ENCODE data around the gene TMEM184A. TPM values are rescaled to one million over a fixed set of nuclear protein-coding genes. Genes with fewer than 3 reads are reported as not detected.
"Not testable (repeated sequence)": the region's sequence is repeated elsewhere in the genome, so short reads cannot be mapped to it uniquely, and the experiment has no call there.

TMEM184A gene
- total RNA-seq, 1 donor from 2014 or later = 8.6 TPM

DNA sequence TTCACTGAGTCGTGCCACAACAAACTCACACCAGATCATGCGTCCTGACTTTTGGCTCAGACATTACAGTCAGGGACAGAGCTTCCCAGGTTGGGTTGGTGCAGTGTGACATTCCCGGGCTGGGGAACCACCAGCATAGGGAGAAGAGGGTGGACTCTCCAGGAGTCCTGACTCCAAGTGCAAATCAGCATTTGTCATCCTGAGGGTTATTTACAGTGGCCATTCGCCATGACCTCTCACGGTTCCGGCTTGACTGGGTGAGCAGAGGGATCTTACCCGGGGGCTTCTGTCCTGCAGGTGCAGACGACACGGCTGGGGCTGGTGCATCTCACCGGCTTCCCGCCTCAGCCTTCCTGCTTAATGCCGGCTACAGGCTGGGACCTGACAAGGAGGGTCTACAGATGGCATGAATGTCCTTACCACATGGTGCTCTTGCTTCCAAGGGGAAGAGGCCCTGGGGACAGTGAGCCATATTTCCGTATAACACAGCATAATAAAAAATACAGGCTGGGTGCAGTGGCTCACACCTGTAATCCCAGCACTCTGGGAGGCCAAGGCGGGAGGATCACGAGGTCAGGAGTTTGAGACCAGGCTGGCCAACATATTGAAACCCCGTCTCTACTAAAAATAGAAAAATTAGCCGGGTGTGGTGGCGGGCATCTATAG lies 39.3 kb downstream of the TMEM184A start:
- Mint-ChIP-seq H3K27ac (peak overlapping the region; percentile 83), H3K36me3 (ENCODE audit: insufficient read depth) (no peaks in the 10 kb centered on the region), H3K4me1 (ENCODE audit: low read depth) (peaks cover 3% of the 10 kb centered on the region), H3K4me3 (ENCODE audit: low read depth) (no peak overlapping the region), H3K9me3 (ENCODE audit: low read depth) (peaks cover 4% of the 10 kb centered on the region), H3K27me3 (peaks cover 3% of the 10 kb centered on the region)
- TF ChIP-seq, protein P1, sequence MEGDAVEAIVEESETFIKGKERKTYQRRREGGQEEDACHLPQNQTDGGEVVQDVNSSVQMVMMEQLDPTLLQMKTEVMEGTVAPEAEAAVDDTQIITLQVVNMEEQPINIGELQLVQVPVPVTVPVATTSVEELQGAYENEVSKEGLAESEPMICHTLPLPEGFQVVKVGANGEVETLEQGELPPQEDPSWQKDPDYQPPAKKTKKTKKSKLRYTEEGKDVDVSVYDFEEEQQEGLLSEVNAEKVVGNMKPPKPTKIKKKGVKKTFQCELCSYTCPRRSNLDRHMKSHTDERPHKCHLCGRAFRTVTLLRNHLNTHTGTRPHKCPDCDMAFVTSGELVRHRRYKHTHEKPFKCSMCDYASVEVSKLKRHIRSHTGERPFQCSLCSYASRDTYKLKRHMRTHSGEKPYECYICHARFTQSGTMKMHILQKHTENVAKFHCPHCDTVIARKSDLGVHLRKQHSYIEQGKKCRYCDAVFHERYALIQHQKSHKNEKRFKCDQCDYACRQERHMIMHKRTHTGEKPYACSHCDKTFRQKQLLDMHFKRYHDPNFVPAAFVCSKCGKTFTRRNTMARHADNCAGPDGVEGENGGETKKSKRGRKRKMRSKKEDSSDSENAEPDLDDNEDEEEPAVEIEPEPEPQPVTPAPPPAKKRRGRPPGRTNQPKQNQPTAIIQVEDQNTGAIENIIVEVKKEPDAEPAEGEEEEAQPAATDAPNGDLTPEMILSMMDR (IDR thresholded peaks at IDR 0.05; ENCODE audit: unreplicated experiment) = no peak
- no peak for DNase-seq (ENCODE audit: low spot score, unreplicated experiment)

DNA sequence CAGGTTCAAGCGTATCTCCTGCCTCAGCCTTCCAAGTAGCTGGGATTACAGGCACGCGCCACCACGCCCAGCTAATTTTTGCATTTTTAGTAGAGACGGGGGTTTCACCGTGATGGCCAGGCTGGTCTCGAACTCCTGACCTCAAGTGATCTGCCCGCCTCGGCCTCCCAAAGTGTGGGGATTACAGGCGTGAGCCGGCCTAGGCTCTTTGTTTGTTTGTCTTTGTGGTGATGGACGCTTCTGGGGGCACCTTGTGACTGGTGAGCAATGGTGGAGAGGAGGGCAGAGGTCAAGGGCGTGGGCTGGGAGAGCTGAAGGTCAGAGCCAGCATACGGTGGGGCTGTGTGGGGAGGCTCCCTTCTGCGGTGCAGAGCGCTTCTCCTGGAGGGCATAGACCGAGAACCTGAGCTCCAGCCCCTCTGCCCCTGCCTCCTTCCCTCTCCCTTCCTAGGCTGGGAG lies 40.5 kb downstream of the TMEM184A start:
- not testable (repeated sequence) for H3K4me3 Mint-ChIP-seq (ENCODE audit: low read depth); DNase-seq (ENCODE audit: low spot score, unreplicated experiment); H3K36me3 Mint-ChIP-seq (ENCODE audit: insufficient read depth); H3K4me1 Mint-ChIP-seq (ENCODE audit: low read depth); H3K27me3 Mint-ChIP-seq; H3K9me3 Mint-ChIP-seq (ENCODE audit: low read depth)
- H3K27ac Mint-ChIP-seq = peak overlapping the region; percentile 82

DNA sequence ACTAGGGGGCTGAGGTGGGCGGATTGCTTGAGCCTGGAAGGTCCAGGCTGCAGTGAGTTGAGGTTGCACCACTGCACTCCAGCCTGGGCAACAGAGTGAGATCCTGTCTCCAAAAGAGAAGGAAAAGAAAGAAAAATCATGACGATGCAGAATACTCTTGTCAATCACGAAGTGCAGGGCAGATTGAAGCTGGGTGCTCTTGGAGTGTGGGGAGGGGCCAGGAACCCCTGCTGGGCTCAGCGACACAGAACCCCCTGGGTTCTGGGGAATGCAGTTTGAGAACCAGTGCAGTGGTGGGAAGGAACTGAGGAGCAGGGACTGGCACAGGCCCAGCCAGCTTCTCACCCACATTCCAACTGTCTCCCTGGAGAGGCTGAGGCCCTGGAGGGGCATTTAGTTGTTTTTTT lies 41.0 kb downstream of the TMEM184A start:
- no peak overlapping the region for H3K4me3 Mint-ChIP-seq (ENCODE audit: low read depth)
- H3K27me3 Mint-ChIP-seq = peaks cover 3% of the 10 kb centered on the region
- no peak for DNase-seq (ENCODE audit: low spot score, unreplicated experiment)
- H3K9me3 Mint-ChIP-seq (ENCODE audit: low read depth) = peaks cover 4% of the 10 kb centered on the region
- no peak overlapping the region for H3K27ac Mint-ChIP-seq
- H3K4me1 Mint-ChIP-seq (ENCODE audit: low read depth) = peaks cover 3% of the 10 kb centered on the region
- no peaks in the 10 kb centered on the region for H3K36me3 Mint-ChIP-seq (ENCODE audit: insufficient read depth)
- TF ChIP-seq, protein P1 (IDR thresholded peaks at IDR 0.05; ENCODE audit: unreplicated experiment) = no peak

DNA sequence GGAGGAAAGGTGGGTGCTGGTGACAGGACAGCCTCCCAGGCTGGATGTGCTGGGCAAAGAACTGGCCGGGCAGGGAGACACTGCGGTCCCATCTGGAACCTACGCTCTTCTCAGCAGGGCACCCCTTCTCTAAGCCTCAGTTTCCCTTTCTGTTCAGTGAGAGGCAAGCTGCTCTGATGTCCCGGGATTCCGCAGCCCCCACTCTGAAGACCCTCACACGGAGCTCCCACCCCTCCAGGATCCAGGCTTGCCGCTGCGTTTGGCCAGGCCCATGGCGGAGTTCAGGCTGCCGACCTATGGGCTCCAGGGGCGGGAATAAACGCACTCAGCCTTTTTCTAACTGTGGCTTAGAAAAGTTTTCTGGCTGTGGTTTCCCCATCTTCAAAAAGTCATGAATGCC lies 41.6 kb downstream of the TMEM184A start:
- Mint-ChIP-seq H3K9me3 (ENCODE audit: low read depth) (peaks cover 4% of the 10 kb centered on the region), H3K4me3 (ENCODE audit: low read depth) (no peak overlapping the region), H3K27ac (no peak overlapping the region), H3K4me1 (ENCODE audit: low read depth) (peaks cover 3% of the 10 kb centered on the region), H3K27me3 (peaks cover 3% of the 10 kb centered on the region), H3K36me3 (ENCODE audit: insufficient read depth) (no peaks in the 10 kb centered on the region)
- DNase-seq (ENCODE audit: low spot score, unreplicated experiment) = no peak
- TF ChIP-seq, protein P1 (IDR thresholded peaks at IDR 0.05; ENCODE audit: unreplicated experiment) = no peak

- H3K9me3 Mint-ChIP-seq (ENCODE audit: low read depth) = no peaks in the 10 kb centered on the region
- no peaks in the 10 kb centered on the region for H3K27me3 Mint-ChIP-seq
- H3K4me3 Mint-ChIP-seq (ENCODE audit: low read depth) = no peak overlapping the region
- peaks cover 3% of the 10 kb centered on the region for H3K4me1 Mint-ChIP-seq (ENCODE audit: low read depth)
- no peak overlapping the region for H3K27ac Mint-ChIP-seq
- TF ChIP-seq, protein P1 (IDR thresholded peaks at IDR 0.05; ENCODE audit: unreplicated experiment) = no peak
- no peaks in the 10 kb centered on the region for H3K36me3 Mint-ChIP-seq (ENCODE audit: insufficient read depth)
- DNase-seq (ENCODE audit: low spot score, unreplicated experiment) = no peak
Observed at GRCh38 chr7:1513657-1514095, 42.3 kb downstream of the TMEM184A start.
